ENCODE measurements around the gene HOXA5. TPM values are rescaled to one million over a fixed set of nuclear protein-coding genes. Genes with fewer than 3 reads are reported as not detected.

Gene HOXA5
- total and polyA plus RNA-seq, 2 donors (not counting 3 experiments of a cell fraction or from before 2014, with no cell fraction given): 18.6 to 18.8 TPM

DNA sequence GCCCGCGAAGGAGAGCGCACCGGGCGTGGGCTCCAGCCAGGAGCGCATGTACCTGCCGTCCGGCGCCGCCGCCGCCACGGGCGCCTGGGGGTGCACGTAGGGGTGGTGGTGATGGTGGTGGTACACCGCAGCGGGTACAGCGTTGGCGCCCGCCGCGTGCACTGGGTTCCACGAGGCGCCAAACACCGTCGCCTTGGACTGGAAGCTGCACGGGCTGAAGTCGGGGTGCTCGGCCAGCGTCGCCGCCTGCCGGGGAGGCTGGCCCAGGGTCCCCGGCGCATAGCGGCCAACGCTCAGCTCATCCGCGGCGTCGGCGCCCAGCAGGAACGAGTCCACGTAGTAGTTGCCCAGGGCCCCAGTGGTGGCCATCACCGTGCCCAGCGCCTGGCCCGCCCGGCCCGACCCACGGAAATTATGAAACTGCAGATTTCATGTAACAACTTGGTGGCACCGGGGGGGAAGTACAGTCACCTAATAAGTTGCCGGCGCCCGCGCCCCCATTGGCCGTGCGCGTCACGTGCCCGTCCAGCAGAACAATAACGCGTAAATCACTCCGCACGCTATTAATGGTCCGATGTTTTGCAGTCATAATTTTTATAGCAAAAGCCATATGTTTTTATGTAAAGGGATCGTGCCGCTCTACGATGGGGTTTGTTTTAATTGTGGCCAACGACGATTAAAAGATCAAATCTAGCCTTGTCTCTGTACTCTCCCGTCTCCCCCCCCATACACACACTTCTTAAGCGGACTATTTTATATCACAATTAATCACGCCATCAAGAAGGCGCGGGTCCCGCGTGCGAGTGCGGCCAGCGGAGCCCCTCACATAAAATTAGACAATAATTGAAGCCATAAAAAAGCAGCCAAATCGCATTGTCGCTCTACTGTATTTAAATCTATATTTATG lies 21.9 kb upstream of the HOXA5 start, which contains the start of gene HOXA9:
Gene HOXA9 (minus strand): TSS at position 449 of the 907 bp plus-strand sequence. CDS start 80 bp downstream, at position 369.
- intact Hi-C loops (cut with micrococcal nuclease): loop anchor here (1.0 to 2.0 kb wide), 4 partner anchors 9 to 63 kb away; partner anchors contain the start of genes HOXA10 and HOXA2
- Histone ChIP-seq H4K20me1 (replicated peaks; ENCODE audit: control insufficient read depth, extremely low read depth, insufficient read depth, low read length) (no peaks in the 10 kb centered on the region), H3K9me1 (replicated peaks; ENCODE audit: control insufficient read depth, extremely low read depth, insufficient read depth, low read length) (no peaks in the 10 kb centered on the region), H3K36me3 (ENCODE audit: control insufficient read depth in 2 of 2, extremely low read depth in 1 of 2, insufficient read depth in 2 of 2, low read length in 2 of 2) (peaks cover 3 to 7% of the 10 kb centered on the region in 2 experiments), H3K4me3 (replicated peaks in 1 of 3; ENCODE audit: insufficient read depth in 1 of 3, low read depth in 1 of 3, low read length in 3 of 3) (peak within 1 kb of the TSS; percentile 63 to 98 (median 88)), H3K27me3 (ENCODE audit: control insufficient read depth in 2 of 2, insufficient read depth in 2 of 2, low read length in 2 of 2) (no peaks in the 10 kb centered on the region), H3K4me2 (ENCODE audit: insufficient read depth, low read length) (peak within 1 kb of the TSS; percentile 91), H2AFZ (ENCODE audit: low read depth, low read length) (no peak within 1 kb of the TSS), H3K4me1 (ENCODE audit: control insufficient read depth, extremely low read depth, insufficient read depth, low read length) (peaks cover 31% of the 10 kb centered on the region), H3K9me3 (replicated peaks; ENCODE audit: control insufficient read depth, insufficient read depth, low read length) (no peaks in the 10 kb centered on the region), H3K9ac (replicated peaks; ENCODE audit: extremely low read depth, insufficient read depth, low read length) (peak within 1 kb of the TSS; percentile 85), H3K27ac (ENCODE audit: insufficient read depth, low read depth, low read length) (peak within 1 kb of the TSS; percentile 91), H3K79me2 (ENCODE audit: control insufficient read depth, insufficient read depth, low read length) (peaks cover 88% of the 10 kb centered on the region)
- CTCF ChIA-PET: interaction anchor here (1.2 to 7.4 kb wide), 9 partner anchors 8 to 931 kb away, joined by 3 to 42 read pairs (median 4); partner anchors contain the start of gene HOXA3
- POLR2A ChIA-PET: interaction anchor here (0.9 to 1.8 kb wide), 6 partner anchors 12 to 54 kb away, joined by 3 to 8 read pairs (median 5); partner anchors contain the start of genes HOXA11, HOXA3 and HOXA5
- FAIRE-seq (peak; percentile 78), DNase-seq (ENCODE audit: low read depth, low spot score) (peak; percentile 98)
- dilution Hi-C loops (cut with MboI; ENCODE audit: extremely low pct_ligation_motif_present, low sequenced_read_pairs): loop anchor here (10.0 to 25.0 kb wide), 3 partner anchors 311 to 978 kb away; no protein-coding TSS in a partner anchor
- TF ChIP-seq GATA2 (IDR thresholded peaks at IDR 0.05; ENCODE audit: insufficient read depth, insufficient read length, low read depth, low read length): no peak
- peak; percentile 94 for TF ChIP-seq POLR2AphosphoS5 (IDR thresholded peaks at IDR 0.05; ENCODE audit: insufficient read depth, low read depth, low read length)
- TF ChIP-seq, protein P1, sequence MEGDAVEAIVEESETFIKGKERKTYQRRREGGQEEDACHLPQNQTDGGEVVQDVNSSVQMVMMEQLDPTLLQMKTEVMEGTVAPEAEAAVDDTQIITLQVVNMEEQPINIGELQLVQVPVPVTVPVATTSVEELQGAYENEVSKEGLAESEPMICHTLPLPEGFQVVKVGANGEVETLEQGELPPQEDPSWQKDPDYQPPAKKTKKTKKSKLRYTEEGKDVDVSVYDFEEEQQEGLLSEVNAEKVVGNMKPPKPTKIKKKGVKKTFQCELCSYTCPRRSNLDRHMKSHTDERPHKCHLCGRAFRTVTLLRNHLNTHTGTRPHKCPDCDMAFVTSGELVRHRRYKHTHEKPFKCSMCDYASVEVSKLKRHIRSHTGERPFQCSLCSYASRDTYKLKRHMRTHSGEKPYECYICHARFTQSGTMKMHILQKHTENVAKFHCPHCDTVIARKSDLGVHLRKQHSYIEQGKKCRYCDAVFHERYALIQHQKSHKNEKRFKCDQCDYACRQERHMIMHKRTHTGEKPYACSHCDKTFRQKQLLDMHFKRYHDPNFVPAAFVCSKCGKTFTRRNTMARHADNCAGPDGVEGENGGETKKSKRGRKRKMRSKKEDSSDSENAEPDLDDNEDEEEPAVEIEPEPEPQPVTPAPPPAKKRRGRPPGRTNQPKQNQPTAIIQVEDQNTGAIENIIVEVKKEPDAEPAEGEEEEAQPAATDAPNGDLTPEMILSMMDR (IDR thresholded peaks at IDR 0.05; ENCODE audit: extremely low read depth in 1 of 2, insufficient read depth in 1 of 2, low read depth in 1 of 2, low read length in 2 of 2): no peak
- no peak for TF ChIP-seq MYC (IDR thresholded peaks at IDR 0.05; ENCODE audit: low read depth, low read length)
- no peak for TF ChIP-seq JUN (IDR thresholded peaks at IDR 0.05; ENCODE audit: borderline replicate concordance, insufficient read depth, insufficient read length, low read depth)
- peak; percentile 95 for TF ChIP-seq POLR2A (IDR thresholded peaks at IDR 0.05; ENCODE audit: low read depth, low read length)
- no peak for TF ChIP-seq EZH2 (IDR thresholded peaks at IDR 0.05; ENCODE audit: borderline replicate concordance, low read depth, low read length, severe bottlenecking)
- TF ChIP-seq FOS (IDR thresholded peaks at IDR 0.05; ENCODE audit: borderline replicate concordance, insufficient read depth, low read length): peak; percentile 63
- TF ChIP-seq, protein P2, sequence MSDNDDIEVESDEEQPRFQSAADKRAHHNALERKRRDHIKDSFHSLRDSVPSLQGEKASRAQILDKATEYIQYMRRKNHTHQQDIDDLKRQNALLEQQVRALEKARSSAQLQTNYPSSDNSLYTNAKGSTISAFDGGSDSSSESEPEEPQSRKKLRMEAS (IDR thresholded peaks at IDR 0.05; ENCODE audit: insufficient read depth, insufficient read length): peak; percentile 97
- BruUV-seq (replicated peaks): TSS peak; percentile 55
